PC-3 (cell line): ENCODE results near the gene KAT6B. TPM values are rescaled to one million over a fixed set of nuclear protein-coding genes. Genes with fewer than 3 reads are reported as not detected.

Experiments
- ATAC-seq: fragments of 200-7000 bp; cut with Tn5 transposase; 2 replicates; pipeline ENCODE4 v1.9.1; 2020; ENCODE audit warnings: mild to moderate bottlenecking, moderate library complexity
- BruUV-seq: library from RNA; stranded (reverse); fragments of 400-500 nt; replicated peaks from 2 replicates; lab custom pipeline; 2021; lab: Mats Ljungman, UMichigan
- CTCF ChIA-PET: fragments of 300-600 bp; sonication (Branson Sonifier 250); formaldehyde crosslinking; loops from one replicate; lab custom pipeline; 2022; ENCODE audit warnings: antibody characterized with exemption; lab: Charles Lee
- POLR2A ChIA-PET: fragments of 300-600 bp; sonication (Branson Sonifier 250); formaldehyde crosslinking; loops from one replicate; lab custom pipeline; 2022; ENCODE audit warnings: antibody characterized with exemption; ENCODE audit not compliant: unreplicated experiment; lab: Charles Lee
- DNase-seq: peaks from one replicate; pipeline ENCODE4 v3.0.0-alpha.2; 2015
- H2AFZ ChIP-seq: fragments of 300-600 bp; sonication (generic); 2 replicates; pipeline ENCODE4 v1.6.0; 2016; ENCODE audit warnings: antibody characterized with exemption, low read length
- H3F3A ChIP-seq: fragments of 300-600 bp; sonication (generic); one replicate; pipeline ENCODE4 v1.6.0; 2017; ENCODE audit warnings: antibody characterized with exemption, low read length, control low read depth, mild to moderate bottlenecking; ENCODE audit not compliant: unreplicated experiment
- H3K27ac ChIP-seq: fragments of 300-600 bp; sonication (generic); 2 replicates; pipeline ENCODE4 v1.5.1; 2016; ENCODE audit warnings: mild to moderate bottlenecking, low read length
- H3K27me3 ChIP-seq: fragments of 300-600 bp; sonication (generic); 2 replicates; pipeline ENCODE4 v1.6.1; 2016; ENCODE audit warnings: low read length, mixed read lengths
- H3K36me3 ChIP-seq: fragments of 300-600 bp; sonication (generic); 2 replicates; pipeline ENCODE4 v1.6.1; 2016; ENCODE audit warnings: low read depth, mixed run types, low read length, mixed read lengths
- H3K4me1 ChIP-seq: fragments of 300-600 bp; sonication (generic); 2 replicates; pipeline ENCODE4 v1.5.1; 2016; ENCODE audit warnings: low read length; ENCODE audit not compliant: insufficient read depth
- H3K4me2 ChIP-seq: fragments of 300-600 bp; sonication (generic); 2 replicates; pipeline ENCODE4 v1.6.0; 2016; ENCODE audit warnings: low read length
- H3K4me3 ChIP-seq: fragments of 300-600 bp; sonication (generic); 2 replicates; pipeline ENCODE4 v1.5.1; 2016; ENCODE audit warnings: mild to moderate bottlenecking, low read length, mixed read lengths
- H3K79me2 ChIP-seq: fragments of 300-600 bp; sonication (generic); 2 replicates; pipeline ENCODE4 v1.6.1; 2017; ENCODE audit warnings: low read length, mixed read lengths
- H3K9ac ChIP-seq: fragments of 300-600 bp; sonication (generic); 2 replicates; pipeline ENCODE4 v1.6.0; 2016; ENCODE audit warnings: mild to moderate bottlenecking, low read length
- H3K9me2 ChIP-seq: fragments of 300-600 bp; sonication (generic); replicated peaks from 2 replicates; pipeline ENCODE4 v1.6.1; 2016; ENCODE audit warnings: mixed run types, low read length, mixed read lengths
- H3K9me3 ChIP-seq: fragments of 300-600 bp; sonication (generic); 2 replicates; pipeline ENCODE4 v1.6.1; 2016; ENCODE audit warnings: low read length, mixed read lengths
- H4K20me1 ChIP-seq: fragments of 300-600 bp; sonication (generic); 2 replicates; pipeline ENCODE4 v1.6.1; 2016; ENCODE audit warnings: low read length, mixed read lengths
- EZH2 ChIP-seq: fragments of 300-600 bp; sonication (generic); IDR thresholded peaks from one replicate; pipeline ENCODE4 v1.6.1; 2017; ENCODE audit warnings: antibody characterized with exemption, mild to moderate bottlenecking, low read length; ENCODE audit not compliant: unreplicated experiment
- EZH2phosphoT487 ChIP-seq: fragments of 300-600 bp; sonication (generic); IDR thresholded peaks from 2 replicates; pipeline ENCODE4 v1.6.1; 2018; ENCODE audit warnings: mild to moderate bottlenecking, antibody characterized with exemption, low read length, borderline replicate concordance
- intact Hi-C: fragments of 100-400 bp; cut with micrococcal nuclease; formaldehyde crosslinking; loops from 2 replicates; pipeline ENCODE4 v1.9.0; 2023
- total RNA-seq: library from RNA; depleted of rRNA; stranded (reverse); fragments of >200 nt; gene quantifications from 2 replicates; pipeline ENCODE4 v1.2.3, GENCODE V29; 2014
- TF ChIP-seq, protein P1 (sequence below): fragments of 300-600 bp; sonication (generic); conservative IDR thresholded peaks from 2 replicates; pipeline ENCODE4 v1.5.1; 2017; ENCODE audit warnings: antibody characterized with exemption, low read depth, mild to moderate bottlenecking, low read length

The KAT6B gene
- total RNA-seq, 1 experiment from 2014 or later = 94.5 TPM

DNA sequence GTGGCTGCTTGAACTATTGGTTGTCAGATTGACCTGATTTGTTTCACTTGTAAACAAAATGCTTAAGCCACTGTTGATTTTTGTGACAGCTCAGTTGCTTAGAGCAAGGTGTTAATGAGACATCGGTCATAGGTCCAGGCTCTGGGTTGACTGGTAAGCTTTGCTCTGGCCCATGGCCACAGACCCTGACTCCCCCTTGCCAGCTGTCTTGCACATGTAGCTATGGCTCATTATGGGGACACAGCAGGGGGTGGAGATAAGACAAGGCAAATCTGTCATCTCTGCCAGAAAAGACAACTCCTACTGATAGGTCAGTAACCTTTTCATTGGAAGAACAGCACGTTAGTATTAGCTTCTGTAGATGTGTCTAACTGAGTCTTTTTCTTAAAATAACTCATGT, 95.3 kb downstream of the KAT6B start:
- Histone ChIP-seq H3F3A (peaks cover 41% of the 10 kb centered on the region), H3K4me2 (peak overlapping the region; percentile 73), H3K4me1 (peaks cover 81% of the 10 kb centered on the region), H3K36me3 (peaks cover 10% of the 10 kb centered on the region; the same call in 1 of the 2 replicates), H3K9me2 (no peaks in the 10 kb centered on the region), H3K27me3 (no peaks in the 10 kb centered on the region), H4K20me1 (peaks cover 6% of the 10 kb centered on the region; the same call in 1 of the 2 replicates), H3K9me3 (no peaks in the 10 kb centered on the region), H2AFZ (no peak overlapping the region), H3K27ac (peak overlapping the region; percentile 78), H3K79me2 (peaks cover 91% of the 10 kb centered on the region), H3K9ac (peak overlapping the region; percentile 30), H3K4me3 (peak overlapping the region; percentile 31; the same call in 1 of the 2 replicates)
- TF ChIP-seq, protein P1, sequence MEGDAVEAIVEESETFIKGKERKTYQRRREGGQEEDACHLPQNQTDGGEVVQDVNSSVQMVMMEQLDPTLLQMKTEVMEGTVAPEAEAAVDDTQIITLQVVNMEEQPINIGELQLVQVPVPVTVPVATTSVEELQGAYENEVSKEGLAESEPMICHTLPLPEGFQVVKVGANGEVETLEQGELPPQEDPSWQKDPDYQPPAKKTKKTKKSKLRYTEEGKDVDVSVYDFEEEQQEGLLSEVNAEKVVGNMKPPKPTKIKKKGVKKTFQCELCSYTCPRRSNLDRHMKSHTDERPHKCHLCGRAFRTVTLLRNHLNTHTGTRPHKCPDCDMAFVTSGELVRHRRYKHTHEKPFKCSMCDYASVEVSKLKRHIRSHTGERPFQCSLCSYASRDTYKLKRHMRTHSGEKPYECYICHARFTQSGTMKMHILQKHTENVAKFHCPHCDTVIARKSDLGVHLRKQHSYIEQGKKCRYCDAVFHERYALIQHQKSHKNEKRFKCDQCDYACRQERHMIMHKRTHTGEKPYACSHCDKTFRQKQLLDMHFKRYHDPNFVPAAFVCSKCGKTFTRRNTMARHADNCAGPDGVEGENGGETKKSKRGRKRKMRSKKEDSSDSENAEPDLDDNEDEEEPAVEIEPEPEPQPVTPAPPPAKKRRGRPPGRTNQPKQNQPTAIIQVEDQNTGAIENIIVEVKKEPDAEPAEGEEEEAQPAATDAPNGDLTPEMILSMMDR = no peak
- TF ChIP-seq EZH2 = no peak
- TF ChIP-seq EZH2phosphoT487 = no peak
- intact Hi-C loops = loop anchor here (5.0 to 10.0 kb wide), 4 partner anchors 313 to 1027 kb away; partner anchors contain the start of gene COMTD1
- ATAC-seq = no peak
- BruUV-seq = no TSS peak
- no peak for DNase-seq
- ChIA-PET CTCF (no interaction called here), POLR2A (interaction anchor here (0.6 kb wide), 1 partner anchor 46 kb away, joined by 4 read pairs; no protein-coding TSS in a partner anchor)

DNA sequence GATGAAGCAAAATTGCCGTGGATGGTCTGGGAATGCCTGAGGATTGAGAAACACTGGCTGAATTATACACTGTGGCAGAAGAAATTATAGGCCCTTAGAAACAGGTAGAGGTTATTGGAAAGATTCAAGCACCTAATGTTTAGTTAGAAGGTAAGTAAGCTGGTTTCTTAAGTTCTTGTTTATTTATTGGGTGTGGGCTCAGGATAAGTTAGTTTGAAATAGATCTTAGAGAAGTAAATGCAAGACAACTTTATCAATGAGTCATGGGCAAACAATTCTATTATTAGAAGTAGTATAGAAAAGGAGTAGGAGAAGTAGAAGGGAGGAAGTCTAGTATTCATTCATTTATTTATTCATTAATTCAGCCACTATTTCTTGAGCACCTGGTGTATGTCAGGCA, 96.5 kb downstream of the KAT6B start:
- Histone ChIP-seq H4K20me1 (peaks cover 4% of the 10 kb centered on the region; the same call in 1 of the 2 replicates), H3K79me2 (peaks cover 91% of the 10 kb centered on the region), H3K4me2 (peak overlapping the region; percentile 73), H3F3A (peaks cover 31% of the 10 kb centered on the region), H3K27me3 (no peaks in the 10 kb centered on the region), H3K36me3 (peaks cover 10% of the 10 kb centered on the region; the same call in 1 of the 2 replicates), H3K9ac (peak overlapping the region; percentile 30), H3K9me2 (no peaks in the 10 kb centered on the region), H3K27ac (peak overlapping the region; percentile 78), H3K4me1 (peaks cover 81% of the 10 kb centered on the region), H3K4me3 (peak overlapping the region; percentile 49), H3K9me3 (no peaks in the 10 kb centered on the region), H2AFZ (no peak overlapping the region)
- DNase-seq (peak; percentile 100), ATAC-seq (peak; percentile 64)
- POLR2A ChIA-PET = no interaction called here
- intact Hi-C loops = loop anchor here (1.0 to 10.0 kb wide), 9 partner anchors 14 to 1028 kb away; partner anchors contain the start of genes COMTD1 and KAT6B
- CTCF ChIA-PET = interaction anchor here (0.6 kb wide), 2 partner anchors 44 to 620 kb away, joined by 4 read pairs; no protein-coding TSS in a partner anchor
- TF ChIP-seq EZH2 (no peak), EZH2phosphoT487 (no peak)
- TF ChIP-seq, protein P1 = no peak
- BruUV-seq = no TSS peak

GRCh38 chr10:74923556-74923955, 97.2 kb downstream of the KAT6B start:
- no peak for TF ChIP-seq EZH2
- TF ChIP-seq, protein P1 = no peak; the same call in 1 of the 2 replicates
- no peak for TF ChIP-seq EZH2phosphoT487
- Histone ChIP-seq H4K20me1 (peaks cover 7% of the 10 kb centered on the region; the same call in 1 of the 2 replicates), H3K27ac (peak overlapping the region; percentile 78), H2AFZ (no peak overlapping the region), H3F3A (peaks cover 31% of the 10 kb centered on the region), H3K79me2 (peaks cover 91% of the 10 kb centered on the region), H3K4me1 (peaks cover 82% of the 10 kb centered on the region), H3K27me3 (no peaks in the 10 kb centered on the region), H3K9me2 (no peaks in the 10 kb centered on the region), H3K36me3 (peaks cover 10% of the 10 kb centered on the region; the same call in 1 of the 2 replicates), H3K4me3 (peak overlapping the region; percentile 49), H3K9me3 (no peaks in the 10 kb centered on the region), H3K4me2 (peak overlapping the region; percentile 73), H3K9ac (peak overlapping the region; percentile 20)
- POLR2A ChIA-PET = no interaction called here
- DNase-seq = peak; percentile 52
- intact Hi-C loops = loop anchor here (1.0 to 10.0 kb wide), 9 partner anchors 14 to 1029 kb away; partner anchors contain the start of genes COMTD1 and KAT6B
- CTCF ChIA-PET = interaction anchor here (0.6 to 1.1 kb wide), 3 partner anchors 45 to 171 kb away, joined by 3 to 4 read pairs (median 4); no protein-coding TSS in a partner anchor
- peak; percentile 4 for ATAC-seq
- BruUV-seq = no TSS peak
